ENCODE results near the gene GRIA2.

DNA sequence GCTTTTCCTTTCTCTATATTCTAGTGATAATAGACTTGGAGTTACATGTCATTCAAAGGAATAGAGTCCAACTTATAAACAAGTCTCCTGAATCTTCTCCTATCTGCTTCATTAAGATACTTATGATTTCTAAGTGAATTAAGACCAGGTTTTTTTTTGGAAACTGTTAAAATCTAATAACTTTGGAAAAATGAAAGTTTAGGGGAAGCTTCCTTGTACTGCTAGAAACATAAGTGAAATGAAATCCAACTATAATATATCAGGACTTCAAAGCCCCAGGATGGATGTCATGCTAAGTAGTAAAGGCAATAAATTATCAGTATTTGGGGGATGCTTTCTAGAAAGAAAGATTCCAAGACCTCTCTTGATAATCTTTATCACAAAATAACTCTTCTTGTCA is 24.8 kb downstream of the GRIA2 start:
- TF ChIP-seq, protein P1, sequence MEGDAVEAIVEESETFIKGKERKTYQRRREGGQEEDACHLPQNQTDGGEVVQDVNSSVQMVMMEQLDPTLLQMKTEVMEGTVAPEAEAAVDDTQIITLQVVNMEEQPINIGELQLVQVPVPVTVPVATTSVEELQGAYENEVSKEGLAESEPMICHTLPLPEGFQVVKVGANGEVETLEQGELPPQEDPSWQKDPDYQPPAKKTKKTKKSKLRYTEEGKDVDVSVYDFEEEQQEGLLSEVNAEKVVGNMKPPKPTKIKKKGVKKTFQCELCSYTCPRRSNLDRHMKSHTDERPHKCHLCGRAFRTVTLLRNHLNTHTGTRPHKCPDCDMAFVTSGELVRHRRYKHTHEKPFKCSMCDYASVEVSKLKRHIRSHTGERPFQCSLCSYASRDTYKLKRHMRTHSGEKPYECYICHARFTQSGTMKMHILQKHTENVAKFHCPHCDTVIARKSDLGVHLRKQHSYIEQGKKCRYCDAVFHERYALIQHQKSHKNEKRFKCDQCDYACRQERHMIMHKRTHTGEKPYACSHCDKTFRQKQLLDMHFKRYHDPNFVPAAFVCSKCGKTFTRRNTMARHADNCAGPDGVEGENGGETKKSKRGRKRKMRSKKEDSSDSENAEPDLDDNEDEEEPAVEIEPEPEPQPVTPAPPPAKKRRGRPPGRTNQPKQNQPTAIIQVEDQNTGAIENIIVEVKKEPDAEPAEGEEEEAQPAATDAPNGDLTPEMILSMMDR (conservative IDR thresholded peaks at IDR 0.05), result no peak
- TF ChIP-seq EZH2 (IDR thresholded peaks at IDR 0.05; ENCODE audit: low read depth), result no peak
